Effector memory CD8-positive, alpha-beta T cell (primary cell): Measurements from ENCODE around the gene ADGRB3.
"Not testable (repeated sequence)": the region's sequence is repeated elsewhere in the genome, so short reads cannot be mapped to it uniquely, and the experiment has no call there.

Source experiments
- ATAC-seq: fragments of 150-1000 bp; cut with Tn5 transposase; replicated peaks from 2 replicates; pipeline ENCODE4 v1.10.0; 2021; ENCODE audit warnings: mild to moderate bottlenecking, moderate library complexity
- DNase-seq, 3 experiments: peaks; one replicate each; pipeline ENCODE4 v3.0.0; 2021
- H3K27ac Mint-ChIP-seq, 2 donors: one replicate each; pipeline ENCODE4 v1.8.0; 2022; ENCODE audit warnings: mild to moderate bottlenecking in 2 of 2, mixed read lengths in 2 of 2, moderate library complexity in 2 of 2
- H3K27me3 Mint-ChIP-seq, 2 donors: one replicate each; pipeline ENCODE4 v1.8.0; 2022; ENCODE audit warnings: mixed read lengths in 2 of 2
- H3K36me3 Mint-ChIP-seq: one replicate; pipeline ENCODE4 v1.8.0; 2022; ENCODE audit warnings: mild to moderate bottlenecking, moderate library complexity, mixed read lengths; ENCODE audit not compliant: insufficient read depth
- H3K4me1 Mint-ChIP-seq, 2 donors: one replicate each; pipeline ENCODE4 v1.8.0; 2022; ENCODE audit warnings: low read depth in 2 of 2, mixed read lengths in 2 of 2
- H3K4me3 Mint-ChIP-seq, 2 donors: one replicate each; pipeline ENCODE4 v1.8.0; 2022; ENCODE audit warnings: mild to moderate bottlenecking in 2 of 2, mixed read lengths in 2 of 2, moderate library complexity in 2 of 2
- H3K9me3 Mint-ChIP-seq, 2 donors: one replicate each; pipeline ENCODE4 v1.8.0; 2022; ENCODE audit warnings: mixed read lengths in 2 of 2

ADGRB3 gene

GRCh38 chr6:68774843-68775242, 139.8 kb downstream of the ADGRB3 start:
- no peaks in the 10 kb centered on the region for H3K4me1 Mint-ChIP-seq
- H3K4me3 Mint-ChIP-seq, result no peak overlapping the region
- peaks cover 9 to 12% of the 10 kb centered on the region in 2 donors for H3K9me3 Mint-ChIP-seq
- DNase-seq (no peak), ATAC-seq (no peak)
- no peak overlapping the region for H3K27ac Mint-ChIP-seq
- H3K27me3 Mint-ChIP-seq, result no peaks in the 10 kb centered on the region
- H3K36me3 Mint-ChIP-seq, result no peaks in the 10 kb centered on the region

- no peaks in the 10 kb centered on the region for H3K27me3 Mint-ChIP-seq
- no peaks in the 10 kb centered on the region for H3K4me1 Mint-ChIP-seq
- H3K36me3 Mint-ChIP-seq, result no peaks in the 10 kb centered on the region
- H3K27ac Mint-ChIP-seq, result no peak overlapping the region
- DNase-seq, result no peak
- no peak for ATAC-seq
- H3K9me3 Mint-ChIP-seq, result peaks cover 7 to 10% of the 10 kb centered on the region in 2 donors
- H3K4me3 Mint-ChIP-seq, result no peak overlapping the region
Measured at GRCh38 chr6:68776354-68776753, 141.3 kb downstream of the ADGRB3 start.

GRCh38 chr6:68777956-68778355, 142.9 kb downstream of the ADGRB3 start:
- no peak for DNase-seq
- Mint-ChIP-seq H3K27me3 (no peaks in the 10 kb centered on the region), H3K27ac (no peak overlapping the region), H3K4me3 (no peak overlapping the region), H3K4me1 (no peaks in the 10 kb centered on the region), H3K36me3 (no peaks in the 10 kb centered on the region), H3K9me3 (peaks cover 0 to 2% of the 10 kb centered on the region in 2 donors)
- ATAC-seq, result no peak

- DNase-seq (no peak), ATAC-seq (no peak)
- Mint-ChIP-seq H3K4me1 (no peaks in the 10 kb centered on the region), H3K36me3 (no peaks in the 10 kb centered on the region), H3K27ac (no peak overlapping the region), H3K9me3 (peaks cover 0 to 5% of the 10 kb centered on the region in 2 donors), H3K4me3 (no peak overlapping the region), H3K27me3 (no peaks in the 10 kb centered on the region)
Measured at GRCh38 chr6:68778356-68779020, 143.4 kb downstream of the ADGRB3 start.

- ATAC-seq (no peak), DNase-seq (no peak)
- Mint-ChIP-seq H3K36me3 (no peaks in the 10 kb centered on the region), H3K4me3 (no peak overlapping the region), H3K9me3 (peaks cover 0 to 3% of the 10 kb centered on the region in 2 donors), H3K4me1 (no peaks in the 10 kb centered on the region), H3K27me3 (no peaks in the 10 kb centered on the region), H3K27ac (no peak overlapping the region)
Measured at GRCh38 chr6:68779366-68779765, 144.3 kb downstream of the ADGRB3 start.

- not testable (repeated sequence) for H3K27me3 Mint-ChIP-seq, H3K9me3 Mint-ChIP-seq, H3K4me3 Mint-ChIP-seq
Measured at GRCh38 chr6:68790128-68790527, 155.0 kb downstream of the ADGRB3 start.

DNA sequence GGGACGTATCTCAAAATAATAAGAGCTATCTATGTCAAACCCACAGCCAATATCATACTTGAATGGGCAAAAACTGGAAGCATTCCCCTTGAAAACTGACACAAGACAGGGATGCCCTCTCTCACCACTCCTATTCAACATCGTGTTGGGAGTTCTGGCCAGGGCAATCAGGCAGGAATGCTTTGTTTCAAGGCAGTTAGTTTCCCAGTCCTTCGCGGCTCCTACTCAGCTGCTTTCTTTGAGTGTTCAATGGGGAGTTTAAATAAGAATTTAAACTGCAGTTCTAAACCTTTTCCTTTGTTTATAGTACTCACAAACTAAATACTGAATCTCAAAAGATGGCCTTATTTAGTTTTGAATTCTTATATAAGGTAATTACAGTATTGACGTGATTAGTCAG, 179.9 kb downstream of the ADGRB3 start:
- not testable (repeated sequence) for H3K27me3 Mint-ChIP-seq, H3K9me3 Mint-ChIP-seq, H3K4me1 Mint-ChIP-seq, H3K36me3 Mint-ChIP-seq, DNase-seq, ATAC-seq, H3K4me3 Mint-ChIP-seq, H3K27ac Mint-ChIP-seq

More at GRCh38 chr6:68790128-68790527, 155.0 kb downstream of the ADGRB3 start:
- ATAC-seq, H3K27ac Mint-ChIP-seq, DNase-seq, H3K4me1 Mint-ChIP-seq, H3K36me3 Mint-ChIP-seq: not testable (repeated sequence)

DNA sequence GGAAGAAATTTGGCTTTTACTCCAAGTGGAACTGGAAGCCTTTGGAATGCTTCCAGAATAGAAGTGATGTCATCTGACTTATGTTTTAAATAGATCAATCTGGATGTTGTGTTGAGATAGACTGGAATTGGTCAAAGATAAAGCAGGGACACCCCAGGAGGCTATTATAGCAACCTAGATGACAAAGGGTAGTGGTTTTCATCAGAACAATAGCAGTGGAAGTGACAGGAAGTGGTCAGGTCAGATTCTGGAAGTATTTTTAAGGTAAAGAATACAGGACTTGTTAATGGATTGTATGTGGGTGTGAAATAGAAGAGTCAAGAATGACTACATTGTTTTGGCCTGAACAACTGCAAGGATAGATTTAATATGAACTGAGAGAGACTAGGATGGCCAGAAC, 191.4 kb downstream of the ADGRB3 start:
- no peak for DNase-seq
- H3K9me3 Mint-ChIP-seq, result peaks cover 12 to 24% of the 10 kb centered on the region in 2 donors
- no peak for ATAC-seq

GRCh38 chr6:68834551-68834950, 199.5 kb downstream of the ADGRB3 start:
- no peaks in the 10 kb centered on the region for H3K36me3 Mint-ChIP-seq
- H3K27ac Mint-ChIP-seq, result no peak overlapping the region

More for the DNA sequence above, 191.4 kb downstream of the ADGRB3 start:
- H3K27ac Mint-ChIP-seq, result no peak overlapping the region
- H3K4me3 Mint-ChIP-seq, result no peak overlapping the region
- no peaks in the 10 kb centered on the region for H3K4me1 Mint-ChIP-seq
- H3K27me3 Mint-ChIP-seq, result no peaks in the 10 kb centered on the region
- no peaks in the 10 kb centered on the region for H3K36me3 Mint-ChIP-seq

GRCh38 chr6:68838571-68838970, 203.5 kb downstream of the ADGRB3 start:
- H3K9me3 Mint-ChIP-seq, result peaks cover 4 to 5% of the 10 kb centered on the region in 2 donors
- H3K36me3 Mint-ChIP-seq, result no peaks in the 10 kb centered on the region
- no peak for ATAC-seq
- H3K4me1 Mint-ChIP-seq, result no peaks in the 10 kb centered on the region
- DNase-seq, result no peak
- H3K27ac Mint-ChIP-seq, result no peak overlapping the region
- H3K27me3 Mint-ChIP-seq, result no peaks in the 10 kb centered on the region
- no peak overlapping the region for H3K4me3 Mint-ChIP-seq

More at GRCh38 chr6:68834551-68834950, 199.5 kb downstream of the ADGRB3 start:
- no peaks in the 10 kb centered on the region for H3K4me1 Mint-ChIP-seq
- no peak for DNase-seq
- no peaks in the 10 kb centered on the region for H3K27me3 Mint-ChIP-seq
- peaks cover 4 to 9% of the 10 kb centered on the region in 2 donors for H3K9me3 Mint-ChIP-seq
- no peak for ATAC-seq
- no peak overlapping the region for H3K4me3 Mint-ChIP-seq

GRCh38 chr6:68852791-68853190, 217.7 kb downstream of the ADGRB3 start:
- ATAC-seq (no peak), DNase-seq (no peak)
- Mint-ChIP-seq H3K36me3 (no peaks in the 10 kb centered on the region), H3K27ac (no peak overlapping the region), H3K9me3 (peaks cover 3 to 16% of the 10 kb centered on the region in 2 donors), H3K4me1 (no peaks in the 10 kb centered on the region), H3K4me3 (no peak overlapping the region), H3K27me3 (no peaks in the 10 kb centered on the region)

- no peak for ATAC-seq
- DNase-seq, result no peak
Measured at GRCh38 chr6:68859233-68859632, 224.2 kb downstream of the ADGRB3 start.

GRCh38 chr6:68868646-68869045, 233.6 kb downstream of the ADGRB3 start:
- no peak overlapping the region for H3K4me3 Mint-ChIP-seq
- H3K36me3 Mint-ChIP-seq, result no peaks in the 10 kb centered on the region
- DNase-seq, result no peak
- ATAC-seq, result no peak
- no peak overlapping the region for H3K27ac Mint-ChIP-seq
- peaks cover 12% of the 10 kb centered on the region in 2 donors for H3K9me3 Mint-ChIP-seq
- H3K4me1 Mint-ChIP-seq, result no peaks in the 10 kb centered on the region
- H3K27me3 Mint-ChIP-seq, result no peaks in the 10 kb centered on the region

More at GRCh38 chr6:68859233-68859632, 224.2 kb downstream of the ADGRB3 start:
- Mint-ChIP-seq H3K4me1 (no peaks in the 10 kb centered on the region), H3K27ac (no peak overlapping the region), H3K27me3 (no peaks in the 10 kb centered on the region), H3K36me3 (no peaks in the 10 kb centered on the region), H3K4me3 (no peak overlapping the region), H3K9me3 (peaks cover 15 to 23% of the 10 kb centered on the region in 2 donors)

DNA sequence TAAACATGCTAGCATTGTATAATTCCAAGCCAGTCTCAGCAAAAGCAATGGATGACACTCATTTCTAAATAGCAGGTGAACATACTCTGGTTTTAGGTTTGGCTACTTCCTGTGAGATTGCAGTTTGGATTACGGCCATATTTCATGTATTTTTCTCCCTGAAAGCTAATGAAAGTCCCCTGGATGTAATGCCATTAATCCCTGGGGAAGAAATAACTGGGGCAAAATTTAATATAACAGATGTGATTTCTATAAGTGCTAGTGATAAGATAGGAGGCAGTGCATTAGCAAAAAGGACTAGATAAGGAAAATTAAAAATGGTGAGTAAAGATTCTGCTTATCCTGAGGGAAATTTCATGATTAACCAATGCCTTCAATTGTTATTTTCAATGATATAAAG, 238.2 kb downstream of the ADGRB3 start:
- Mint-ChIP-seq H3K4me1 (no peaks in the 10 kb centered on the region), H3K9me3 (peaks cover 0 to 1% of the 10 kb centered on the region in 2 donors), H3K36me3 (no peaks in the 10 kb centered on the region), H3K27ac (no peak overlapping the region), H3K27me3 (no peaks in the 10 kb centered on the region), H3K4me3 (no peak overlapping the region)
- ATAC-seq (no peak), DNase-seq (no peak)
